GM18511 (cell line): ENCODE results near the gene ANKRD24.
"Not testable (repeated sequence)": the region's sequence is repeated elsewhere in the genome, so short reads cannot be mapped to it uniquely, and the experiment has no call there.

Experiments
- ATAC-seq: cut with Tn5 transposase; IDR thresholded peaks from one replicate; pipeline ENCODE4 v1.9.1; 2021; ENCODE audit warnings: mild to moderate bottlenecking, moderate library complexity; ENCODE audit not compliant: unreplicated experiment

Gene ANKRD24

GRCh38 chr19:4197625-4198466 lies 15.4 kb downstream of the ANKRD24 start:
- ATAC-seq, result no peak

DNA sequence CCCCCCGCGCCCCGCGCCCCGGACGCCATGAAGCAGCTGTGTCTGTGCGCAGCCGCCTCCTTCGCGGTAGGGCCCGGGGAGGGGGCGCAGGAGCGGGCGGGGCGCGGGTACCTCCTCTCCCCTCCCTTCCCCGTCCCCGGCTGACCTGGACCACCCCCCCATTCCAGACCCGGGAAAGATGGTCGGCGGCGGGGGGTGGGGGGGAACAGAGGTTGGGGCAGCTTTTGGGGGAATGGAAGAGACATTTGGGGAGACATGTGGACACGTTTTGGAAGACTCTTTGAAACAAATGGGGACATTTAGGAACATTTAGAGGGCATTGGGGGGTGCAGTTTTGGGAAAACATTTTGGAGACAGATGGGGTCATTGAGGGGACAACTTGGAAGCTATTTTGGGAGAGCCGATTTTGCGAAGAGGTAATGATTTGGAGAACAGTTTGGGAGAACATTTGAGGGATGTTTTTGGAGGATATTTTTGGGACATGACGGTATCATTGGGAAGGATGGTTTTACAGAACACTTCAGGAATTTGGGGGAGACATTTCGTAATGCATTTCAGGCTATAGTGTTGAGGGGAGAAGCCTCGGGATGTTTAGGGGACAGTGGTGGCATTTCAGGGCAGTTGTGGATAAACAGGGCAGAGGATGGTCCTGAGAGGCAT lies 16.1 kb downstream of the ANKRD24 start:
- no peak for ATAC-seq

GRCh38 chr19:4199699-4200293 lies 17.3 kb downstream of the ANKRD24 start:
- no peak for ATAC-seq

- no peak for ATAC-seq
Measured at GRCh38 chr19:4200940-4201542, 18.6 kb downstream of the ANKRD24 start.

DNA sequence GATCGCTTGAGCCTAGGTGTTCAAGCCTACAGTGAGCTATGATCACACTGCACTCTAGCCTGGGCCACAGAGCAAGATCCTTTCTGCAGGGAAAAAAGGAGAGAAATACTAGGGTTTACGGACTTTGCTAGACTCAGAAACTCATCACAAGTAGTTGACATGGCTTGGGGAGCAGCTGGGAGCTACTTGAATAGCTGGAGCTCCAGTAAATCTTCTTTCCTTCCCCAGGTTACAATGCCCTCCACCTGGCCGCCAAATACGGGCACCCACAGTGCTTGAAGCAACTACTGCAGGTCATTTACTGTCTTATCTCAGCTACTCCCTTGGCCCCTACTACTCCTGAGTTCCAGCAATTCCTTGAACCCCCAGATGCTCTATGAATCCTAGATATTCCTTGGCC lies 19.3 kb downstream of the ANKRD24 start:
- ATAC-seq, result no peak

- no peak for ATAC-seq
Measured at GRCh38 chr19:4206818-4207484, 24.5 kb downstream of the ANKRD24 start.

DNA sequence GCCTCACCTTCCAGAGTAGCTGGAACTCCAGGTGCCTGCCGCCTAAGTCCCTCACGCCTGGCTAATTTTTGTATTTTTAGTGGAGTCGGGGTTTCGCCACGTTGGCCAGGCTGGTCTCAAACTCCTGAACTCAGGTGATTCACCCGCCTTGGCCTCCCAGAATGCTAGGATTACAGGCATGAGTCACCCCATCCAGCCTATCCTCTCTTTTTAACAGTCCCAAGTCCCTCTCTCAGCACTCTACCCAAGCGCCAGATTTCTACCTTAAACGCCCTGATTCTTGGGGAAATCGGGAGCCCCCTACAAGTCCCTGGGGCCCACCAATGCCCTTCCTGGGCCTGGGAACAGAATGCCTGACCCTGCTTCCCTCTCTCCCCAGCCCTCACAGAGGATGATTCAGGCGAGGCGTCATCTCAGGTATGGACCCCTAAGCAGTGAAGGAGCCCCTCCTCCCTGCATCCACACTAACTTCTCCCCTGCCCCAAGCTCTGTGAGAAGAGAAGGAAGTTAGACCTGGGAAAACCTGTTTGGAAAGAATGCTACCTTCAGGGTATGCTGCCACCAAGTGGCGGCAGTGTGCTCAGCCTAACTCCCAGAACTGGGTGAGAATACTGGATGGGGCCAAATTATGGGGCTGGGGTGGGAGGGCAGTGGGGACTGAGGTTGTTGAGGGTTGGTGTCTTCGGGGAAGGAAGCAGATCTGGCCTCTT lies 26.1 kb downstream of the ANKRD24 start:
- no peak for ATAC-seq

DNA sequence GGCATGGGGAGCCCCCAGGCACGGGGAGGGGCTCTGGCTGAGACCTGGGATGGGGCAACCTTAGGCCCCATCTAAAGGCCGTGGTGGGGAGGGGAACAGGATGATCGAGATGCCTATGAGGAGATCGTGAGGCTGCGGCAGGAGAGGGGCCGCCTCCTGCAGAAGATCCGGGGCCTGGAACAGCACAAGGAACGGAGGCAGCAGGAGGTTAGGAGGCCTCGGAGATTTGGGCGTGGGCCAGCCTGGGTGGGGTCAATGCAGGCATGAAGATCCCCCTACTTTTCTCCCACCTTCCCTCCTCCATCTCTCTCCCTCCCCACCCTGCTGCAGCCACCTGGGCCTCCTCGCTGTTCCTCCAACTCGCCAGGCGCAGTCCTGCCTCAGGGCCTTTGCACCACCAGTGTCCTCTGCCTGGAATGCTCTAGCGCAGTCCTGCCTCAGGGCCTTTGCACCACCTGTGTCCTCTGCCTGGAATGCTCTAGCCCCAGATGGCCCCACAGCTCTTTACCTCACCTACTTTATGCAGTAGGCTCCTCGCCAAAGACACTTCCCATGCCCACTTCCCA lies 27.8 kb downstream of the ANKRD24 start:
- no peak for ATAC-seq

GRCh38 chr19:4213116-4213515 lies 30.6 kb downstream of the ANKRD24 start:
- no peak for ATAC-seq

- no peak for ATAC-seq
Measured at GRCh38 chr19:4215807-4216206, 33.3 kb downstream of the ANKRD24 start.

DNA sequence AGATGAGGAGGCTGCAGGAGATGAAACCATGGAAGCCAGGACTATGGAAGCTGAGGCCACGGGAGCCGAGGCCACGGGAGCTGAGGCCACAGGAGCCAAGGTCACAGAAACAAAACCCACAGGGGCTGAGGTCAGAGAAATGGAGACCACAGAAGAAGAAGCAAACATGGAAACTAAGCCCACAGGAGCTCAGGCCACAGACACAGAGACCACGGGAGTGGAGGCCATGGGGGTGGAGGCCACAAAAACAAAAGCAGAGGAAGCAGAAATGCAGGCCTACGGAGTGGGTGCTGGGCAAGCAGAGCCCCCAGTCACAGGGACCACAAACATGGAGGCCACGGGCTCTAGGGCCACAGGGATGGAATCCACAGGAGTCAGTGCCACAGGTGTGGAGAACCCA lies 34.4 kb downstream of the ANKRD24 start:
- ATAC-seq, result no peak

DNA sequence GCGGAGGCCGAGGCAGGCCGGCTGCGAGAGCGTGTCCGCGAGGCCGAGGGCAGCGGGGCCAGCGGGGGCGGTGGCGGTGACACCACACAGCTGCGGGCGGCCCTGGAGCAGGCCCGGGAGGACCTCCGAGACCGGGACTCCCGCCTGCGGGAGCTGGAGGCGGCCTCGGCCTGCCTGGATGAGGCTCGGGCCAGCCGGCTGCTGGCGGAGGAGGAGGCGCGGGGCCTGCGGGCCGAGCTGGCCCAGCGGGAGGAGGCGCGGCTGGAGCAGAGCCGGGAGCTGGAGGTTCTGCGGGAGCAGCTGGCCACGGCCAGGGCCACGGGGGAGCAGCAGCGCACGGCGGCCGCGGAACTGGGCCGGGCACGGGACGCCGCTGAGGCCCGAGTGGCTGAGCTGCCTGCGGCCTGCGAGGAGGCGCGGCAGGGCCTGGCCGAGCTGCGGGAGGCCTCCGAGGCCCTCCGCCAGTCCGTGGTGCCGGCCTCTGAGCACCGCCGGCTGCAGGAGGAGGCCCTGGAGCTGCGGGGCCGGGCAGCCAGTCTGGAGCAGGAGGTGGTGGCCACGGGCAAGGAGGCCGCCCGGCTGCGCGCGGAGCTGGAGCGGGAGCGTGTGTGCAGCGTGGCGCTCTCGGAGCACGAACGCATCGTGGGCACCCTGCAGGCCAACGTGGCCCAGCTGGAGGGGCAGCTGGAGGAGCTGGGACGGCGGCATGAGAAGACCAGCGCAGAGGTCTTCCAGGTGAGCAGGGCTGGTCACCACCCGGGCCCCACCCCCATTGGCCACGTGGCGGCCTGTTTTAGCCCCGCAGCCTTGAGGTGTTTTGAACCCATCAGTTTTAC lies 35.2 kb downstream of the ANKRD24 start:
- no peak for ATAC-seq

GRCh38 chr19:4218523-4218922 lies 36.0 kb downstream of the ANKRD24 start:
- not testable (repeated sequence) for ATAC-seq

DNA sequence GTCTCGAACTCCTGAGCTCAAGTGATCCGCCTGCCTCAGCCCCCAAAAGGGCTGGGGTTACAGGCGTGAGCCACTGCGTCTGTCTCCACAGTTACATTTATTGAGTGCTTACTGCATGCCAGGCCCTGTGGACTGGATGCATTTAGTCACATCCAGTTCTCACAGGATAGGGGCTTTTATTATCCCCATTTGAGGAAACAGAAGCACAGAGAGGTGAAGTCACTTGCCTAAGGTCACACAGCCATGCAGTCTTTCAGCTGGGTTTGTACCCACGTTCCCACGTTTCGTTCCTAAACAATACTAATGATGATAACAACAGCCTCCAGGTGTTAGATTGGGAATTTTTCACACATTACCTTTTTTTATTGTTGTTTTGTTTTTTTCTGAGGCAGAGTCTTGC lies 37.7 kb downstream of the ANKRD24 start:
- ATAC-seq, result no peak

DNA sequence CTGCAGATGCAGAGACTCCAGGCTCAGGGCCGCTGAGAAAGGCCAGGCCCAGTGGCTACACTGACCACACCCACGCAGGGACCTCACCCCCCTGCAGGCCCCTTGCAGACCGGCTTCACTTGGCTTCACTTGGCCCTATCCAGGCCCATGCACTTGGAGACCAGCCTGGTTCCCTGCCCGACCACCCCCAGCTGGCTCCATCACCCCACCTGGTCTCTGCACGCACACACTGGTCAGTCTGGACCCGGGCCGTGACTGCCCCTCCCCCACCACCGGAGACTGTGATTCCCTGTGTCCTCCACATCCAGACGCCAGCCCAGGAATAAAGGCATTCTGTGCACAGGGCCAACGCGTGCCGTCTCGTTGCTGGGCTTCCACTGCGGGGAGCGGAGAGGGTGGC lies 42.0 kb downstream of the ANKRD24 start:
- ATAC-seq, result no peak

DNA sequence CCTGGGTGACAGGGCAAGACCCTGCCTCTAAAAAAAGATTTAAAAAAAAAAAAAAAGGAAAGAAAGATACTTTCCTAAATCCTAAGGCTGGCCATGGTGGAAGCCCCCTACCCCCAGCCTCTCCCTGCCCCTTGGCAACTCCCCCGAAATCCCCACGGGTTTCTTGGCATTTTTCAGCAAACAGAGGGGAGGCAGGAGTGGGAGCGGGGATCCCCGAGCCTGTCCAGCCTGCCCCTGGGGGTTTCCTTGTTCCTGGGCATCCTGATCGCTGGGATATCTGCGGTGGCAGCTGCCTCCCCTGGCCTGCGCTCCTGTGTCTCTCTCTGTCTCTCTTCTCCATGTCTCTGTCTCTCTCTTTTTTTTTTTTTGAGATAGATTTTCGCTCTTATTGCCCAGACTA lies 43.4 kb downstream of the ANKRD24 start:
- no peak for ATAC-seq

DNA sequence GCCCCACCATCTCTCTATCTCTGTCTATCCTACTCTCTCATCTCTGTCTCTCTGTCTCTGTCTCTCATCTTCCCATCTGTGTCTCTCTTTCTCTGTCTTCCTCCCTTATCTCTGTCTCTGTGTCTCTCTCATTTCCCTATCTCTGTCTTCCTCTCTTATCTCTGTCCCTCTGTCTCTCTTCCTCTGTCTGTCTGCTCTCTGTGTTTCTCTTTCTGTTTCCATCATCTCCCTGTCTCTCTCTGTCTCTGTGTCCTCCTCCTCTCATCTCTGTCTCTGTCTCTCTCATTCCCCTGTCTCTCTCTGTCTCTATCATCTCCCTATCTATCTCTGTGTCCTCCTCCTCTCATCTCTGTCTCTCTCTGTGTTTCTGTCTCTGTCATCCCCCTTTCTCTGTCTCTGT lies 45.3 kb downstream of the ANKRD24 start:
- no peak for ATAC-seq

DNA sequence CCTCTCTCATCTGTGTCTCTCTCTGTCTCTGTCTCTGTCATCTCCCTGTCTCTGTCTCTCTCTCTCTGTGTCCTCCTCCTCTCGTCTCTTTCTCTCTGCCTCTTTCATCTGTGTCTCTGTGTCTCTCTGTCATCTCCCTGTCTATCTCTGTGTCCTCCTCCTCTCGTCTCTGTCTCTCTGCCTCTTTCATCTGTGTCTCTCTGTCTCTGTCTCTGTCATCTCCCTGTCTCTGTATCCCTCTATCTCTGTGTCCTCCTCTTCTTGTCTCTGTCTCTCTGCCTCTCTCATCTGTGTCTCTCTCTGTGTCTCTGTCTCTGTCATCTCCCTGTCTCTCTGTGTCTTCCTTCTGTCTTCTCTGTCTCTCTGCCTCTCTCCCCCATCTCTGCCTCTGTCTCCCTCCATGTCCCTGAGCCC lies 46.3 kb downstream of the ANKRD24 start:
- ATAC-seq, result no peak
